ENCODE results near the gene TMCC1.
"Not testable (repeated sequence)": the region's sequence is repeated elsewhere in the genome, so short reads cannot be mapped to it uniquely, and the experiment has no call there.

The TMCC1 gene

GRCh38 chr3:129831942-129832341 is 61.6 kb downstream of the TMCC1 start:
- DNase-seq: not testable (repeated sequence)

DNA sequence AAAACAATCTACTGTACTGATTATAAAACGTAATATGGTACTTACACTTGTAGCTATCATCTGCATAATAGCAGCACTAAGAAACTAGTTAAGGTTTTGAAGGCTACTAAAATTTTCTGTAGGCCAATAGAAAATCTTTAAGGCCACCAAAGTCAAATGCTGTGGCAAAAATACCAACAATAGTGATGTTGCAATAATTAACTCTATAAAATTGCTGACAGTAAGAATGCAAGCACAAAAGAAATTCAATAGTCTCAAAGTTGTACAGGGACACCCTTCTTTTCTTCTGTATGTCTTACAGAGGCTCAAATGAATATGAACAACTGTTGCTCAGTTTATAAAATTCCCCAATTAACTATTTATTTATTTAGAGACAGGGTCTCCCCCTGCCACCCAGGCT is 62.0 kb downstream of the TMCC1 start:
- DNase-seq: no peak

GRCh38 chr3:129829640-129830039 is 63.9 kb downstream of the TMCC1 start:
- DNase-seq: no peak

- peak; percentile 18 for DNase-seq
These were observed 65.7 kb downstream of the TMCC1 start for GRCh38 chr3:129827765-129828164.

DNA sequence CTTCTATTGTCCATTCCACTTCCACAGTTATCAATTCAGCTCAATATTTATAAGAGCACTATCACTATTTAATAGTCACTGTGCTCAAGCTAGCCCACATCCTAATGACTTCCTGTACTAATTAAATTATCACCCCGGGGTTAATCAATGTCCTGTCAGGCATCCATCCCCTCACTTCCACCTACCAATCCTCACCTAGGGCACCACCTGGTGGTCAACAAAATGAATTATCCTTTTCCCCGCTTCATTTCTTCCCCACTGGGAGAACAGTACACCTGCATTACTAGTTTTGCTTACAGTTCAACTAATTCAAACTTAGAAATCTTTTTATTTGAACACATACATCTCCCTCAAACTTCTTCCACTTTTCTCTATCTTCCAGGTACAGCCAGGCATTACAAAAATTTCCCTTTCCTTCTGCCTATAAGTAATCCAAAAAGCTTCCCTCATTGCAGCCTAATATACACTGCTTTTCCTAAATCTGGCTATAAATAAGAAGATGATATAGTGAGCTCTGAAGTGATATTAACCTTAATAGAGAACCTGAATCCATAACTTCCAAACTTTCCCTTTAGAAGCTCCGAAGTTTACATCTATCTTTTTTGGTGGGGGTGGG is 68.5 kb downstream of the TMCC1 start:
- DNase-seq: peak; percentile 25

DNA sequence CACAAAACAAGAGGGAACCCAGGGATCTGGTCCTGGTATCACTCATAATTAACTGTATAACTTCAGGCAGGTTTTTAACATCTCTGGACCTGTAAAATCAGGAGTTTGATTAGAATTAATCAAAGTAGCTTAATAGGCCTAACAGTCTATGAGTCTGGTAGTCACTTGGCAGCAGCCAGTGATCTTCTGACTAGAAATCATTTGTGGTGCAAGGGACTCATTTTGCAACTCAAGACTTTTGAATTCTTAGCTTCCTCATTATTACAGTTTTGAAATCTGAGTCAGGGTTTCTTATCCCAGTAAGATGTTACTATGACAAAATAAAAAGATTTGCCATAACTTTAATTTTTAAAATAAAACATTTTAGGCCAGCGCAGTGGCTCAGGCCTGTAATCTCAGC is 70.8 kb downstream of the TMCC1 start:
- no peak for DNase-seq

- no peak for DNase-seq
These were observed 71.3 kb downstream of the TMCC1 start for GRCh38 chr3:129822241-129822640.

DNA sequence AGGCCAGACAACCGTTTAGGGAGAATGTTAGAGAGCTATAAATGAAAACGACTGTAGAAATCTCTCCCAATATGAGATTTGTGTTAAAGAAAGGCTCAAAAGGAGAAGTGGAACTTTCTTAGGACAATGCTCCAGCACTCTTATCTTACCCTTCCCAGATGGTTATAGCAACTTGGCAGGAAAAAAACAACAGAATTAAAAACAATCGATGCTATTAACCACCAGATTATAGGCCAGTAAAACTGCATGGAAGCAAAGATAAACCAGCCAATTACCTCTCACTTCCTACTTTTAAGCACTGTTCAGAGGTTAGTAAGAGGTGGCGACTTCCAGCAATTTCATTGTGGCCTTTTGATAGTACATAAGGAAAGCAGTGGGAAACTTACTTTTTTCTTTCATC is 72.9 kb downstream of the TMCC1 start:
- no peak for DNase-seq

DNA sequence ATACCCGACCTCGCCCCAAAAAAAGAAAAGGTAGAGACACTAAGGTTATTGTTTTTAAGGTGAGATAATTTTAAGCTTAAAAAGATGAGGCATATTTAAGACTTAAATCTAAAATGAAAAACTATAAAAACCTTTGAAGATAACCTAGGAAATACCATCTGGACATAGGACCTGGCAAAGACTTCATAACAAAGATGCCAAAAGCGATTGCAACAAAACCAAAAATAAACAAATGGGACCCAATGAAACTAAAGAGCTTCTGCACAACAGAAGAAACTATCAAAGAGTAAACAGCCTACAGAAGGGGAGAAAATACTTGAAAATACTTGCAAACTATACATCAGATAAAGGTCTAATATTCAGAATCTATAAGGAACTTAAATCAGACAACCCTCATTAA is 80.9 kb downstream of the TMCC1 start:
- no peak for DNase-seq

GRCh38 chr3:129809297-129809696 is 84.2 kb downstream of the TMCC1 start:
- no peak for DNase-seq

GRCh38 chr3:129796146-129796545 is 97.4 kb downstream of the TMCC1 start:
- DNase-seq: no peak

GRCh38 chr3:129795186-129796010 is 98.1 kb downstream of the TMCC1 start:
- DNase-seq: no peak

- DNase-seq: no peak
These were observed 99.0 kb downstream of the TMCC1 start for GRCh38 chr3:129794311-129795185.

GRCh38 chr3:129793942-129794310 is 99.6 kb downstream of the TMCC1 start:
- DNase-seq: no peak

- DNase-seq: no peak
These were observed 100.2 kb downstream of the TMCC1 start for GRCh38 chr3:129793319-129793718.

DNA sequence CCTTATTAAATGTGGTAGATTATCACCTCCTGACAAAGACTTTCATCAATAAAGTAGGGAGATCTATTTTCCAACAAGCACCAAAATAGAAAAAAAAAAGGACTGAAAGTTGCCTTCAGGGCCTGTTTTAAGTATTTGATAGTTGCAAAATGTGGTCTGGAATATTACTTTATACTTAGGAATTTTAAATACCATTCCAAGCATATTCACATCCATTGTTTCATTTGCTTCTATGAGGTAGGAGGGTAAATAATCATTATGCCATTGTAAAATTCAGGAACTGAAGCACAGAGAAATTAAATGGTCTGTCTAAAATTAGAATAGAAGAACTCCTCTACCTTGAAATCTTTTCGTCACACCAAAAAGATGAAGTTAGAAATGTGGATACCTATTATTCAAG is 110.0 kb downstream of the TMCC1 start:
- no peak for DNase-seq

GRCh38 chr3:129778871-129779270 is 114.6 kb downstream of the TMCC1 start:
- DNase-seq: no peak

GRCh38 chr3:129777806-129778205 is 115.7 kb downstream of the TMCC1 start:
- DNase-seq: no peak

- DNase-seq: no peak
These were observed 117.6 kb downstream of the TMCC1 start for GRCh38 chr3:129775870-129776269.

DNA sequence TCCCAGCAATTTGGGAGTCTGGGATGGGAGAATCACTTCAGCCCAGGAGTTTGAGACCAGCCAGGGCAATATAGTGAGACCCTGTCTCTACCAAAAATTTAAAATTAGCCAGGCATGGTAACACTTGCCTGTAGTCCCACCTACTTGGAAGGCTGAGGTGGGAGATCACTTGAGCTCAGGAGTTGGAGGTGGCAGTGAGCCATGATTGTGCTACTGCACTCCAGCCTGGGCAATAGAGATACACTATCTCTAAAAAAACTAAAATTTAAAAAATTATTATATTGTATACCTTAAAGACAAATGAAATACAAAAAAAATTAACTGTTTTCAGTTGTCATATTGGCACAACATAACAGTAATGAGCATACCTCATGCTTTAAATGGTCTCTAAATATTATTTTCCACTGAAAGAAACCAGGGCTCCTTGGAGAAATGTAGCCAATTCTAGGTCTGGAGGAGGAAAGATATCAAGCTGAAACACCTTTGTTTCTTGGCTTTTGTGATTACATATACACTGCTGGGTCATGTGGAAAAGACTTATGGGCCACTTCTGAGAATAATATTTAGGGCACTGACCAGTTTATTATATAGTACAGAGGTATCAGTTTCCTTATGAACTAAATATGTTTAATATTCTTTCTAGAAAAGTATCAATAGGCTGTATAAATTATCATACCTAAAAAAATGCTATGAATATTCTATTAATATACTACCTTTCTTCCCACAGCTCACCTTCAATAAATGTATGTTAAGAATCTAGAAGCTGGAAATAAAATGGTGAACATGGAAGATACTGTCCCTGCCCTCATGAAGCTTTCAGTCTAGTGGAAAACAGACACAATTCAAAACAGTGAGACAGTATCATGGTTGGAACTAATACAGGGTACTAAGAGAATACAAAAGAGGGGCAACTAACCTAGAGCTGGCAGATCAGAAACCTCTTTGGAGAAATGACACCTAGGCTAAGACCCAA is 119.5 kb downstream of the TMCC1 start:
- DNase-seq: no peak

DNA sequence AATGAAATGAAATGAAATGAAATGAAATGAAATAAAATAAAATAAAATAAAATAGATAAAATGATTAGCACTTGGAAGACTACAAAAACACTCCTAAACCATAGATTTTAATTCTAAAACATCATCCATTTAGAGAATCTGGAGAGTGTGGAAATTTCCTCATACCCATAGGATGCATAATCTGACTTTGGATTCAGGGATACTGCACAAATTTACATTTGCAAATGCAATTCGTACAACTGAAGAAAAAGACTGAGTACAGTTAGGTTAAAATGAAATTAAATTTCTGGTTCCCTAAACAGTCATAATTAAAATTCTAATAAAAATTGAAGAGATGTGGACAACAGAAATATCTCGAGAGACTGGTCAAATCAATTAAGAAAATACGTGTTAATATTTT is 122.9 kb downstream of the TMCC1 start:
- DNase-seq: no peak

DNA sequence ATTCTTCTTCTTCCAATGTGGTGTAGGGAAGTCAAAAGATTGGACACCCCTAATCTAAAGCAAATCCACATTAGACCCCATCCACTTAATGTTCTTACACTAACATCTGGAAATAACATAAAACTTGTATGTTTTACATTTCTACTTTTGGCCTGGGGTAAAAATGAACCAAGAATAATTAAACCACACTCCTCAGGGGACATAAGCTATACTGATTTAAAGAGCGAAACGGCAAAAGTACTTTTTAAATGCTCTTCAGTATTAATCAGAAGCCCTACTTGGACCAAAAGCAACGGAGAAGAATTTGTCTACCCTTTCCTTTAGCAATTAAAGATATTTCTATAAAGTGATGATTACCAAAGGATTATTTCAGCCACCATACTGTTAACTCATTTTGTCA is 123.9 kb downstream of the TMCC1 start:
- no peak for DNase-seq

DNA sequence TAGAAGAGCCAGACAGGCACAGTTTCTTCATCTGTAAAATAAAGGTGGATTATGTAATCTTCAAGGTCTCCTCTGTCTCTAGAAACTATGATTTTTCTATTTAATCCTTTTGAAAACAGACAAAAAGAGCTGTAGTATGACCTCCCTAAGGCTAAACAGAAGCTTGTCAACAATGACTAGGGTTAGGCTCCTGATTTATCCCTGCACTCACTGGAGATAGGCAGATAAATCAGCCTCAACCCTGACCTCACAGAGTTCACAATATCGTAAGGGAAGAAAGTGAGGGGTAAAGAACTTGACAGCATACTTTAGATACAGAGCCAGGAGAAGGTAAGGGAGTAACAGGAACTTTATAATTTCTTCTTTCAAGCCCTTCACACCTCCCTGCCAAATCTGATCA is 124.8 kb downstream of the TMCC1 start:
- no peak for DNase-seq
